Endothelial cell of umbilical vein (primary cell): ENCODE results near the gene ELOVL5. TPM values are rescaled to one million over a fixed set of nuclear protein-coding genes. Genes with fewer than 3 reads are reported as not detected.

Source experiments
- BruUV-seq: library from RNA; stranded (reverse); fragments of 400-500 nt; replicated peaks from 2 replicates; lab custom pipeline; 2021; lab: Mats Ljungman, UMichigan
- CTCF ChIA-PET: fragments of 300-600, 350-600 bp; sonication (Branson Sonifier 250); formaldehyde crosslinking; loops from one replicate; lab custom pipeline; 2021; ENCODE audit warnings: antibody characterized with exemption, inconsistent platforms; lab: Charles Lee
- POLR2A ChIA-PET: fragments of 300-600, 350-600 bp; sonication (Branson Sonifier 250); formaldehyde crosslinking; loops from one replicate; lab custom pipeline; 2021; ENCODE audit warnings: antibody characterized with exemption, inconsistent platforms; lab: Charles Lee
- DNase-seq: peaks from one replicate; pipeline ENCODE4 v3.0.0-alpha.2; 2011; ENCODE audit warnings: low read depth, low spot score
- FAIRE-seq: peaks from 2 replicates; lab custom pipeline; 2011; peaks lifted over from hg19 to GRCh38; lab: Jason Lieb, UNC
- H2AFZ ChIP-seq: 2 replicates; pipeline ENCODE4 v1.6.0; 2012; ENCODE audit warnings: low read depth, low read length, control low read depth, inconsistent platforms
- H3K27ac ChIP-seq: 2 replicates; pipeline ENCODE4 v1.5.1; 2011; ENCODE audit warnings: low read depth, mild to moderate bottlenecking, control low read depth, low read length, moderate library complexity; ENCODE audit not compliant: insufficient read depth
- H3K27me3 ChIP-seq, 2 experiments: 2 replicates each; pipeline versions ENCODE4 v1.6.0 to v1.6.1; 2011; ENCODE audit warnings: low read length in 2 of 2, mixed read lengths in 1 of 2; ENCODE audit not compliant: control insufficient read depth in 2 of 2, insufficient read depth in 2 of 2
- H3K36me3 ChIP-seq, 2 experiments: 2 replicates in 1 of 2; 3 replicates in 1 of 2; pipeline ENCODE4 v1.5.1; 2011; ENCODE audit warnings: low read length in 2 of 2, mild to moderate bottlenecking in 1 of 2, moderate library complexity in 1 of 2; ENCODE audit not compliant: control insufficient read depth in 2 of 2, insufficient read depth in 2 of 2; ENCODE audit errors: extremely low read depth in 1 of 2
- H3K4me1 ChIP-seq: 3 replicates; pipeline ENCODE4 v1.5.1; 2011; ENCODE audit warnings: mild to moderate bottlenecking, low read length; ENCODE audit not compliant: control insufficient read depth, insufficient read depth; ENCODE audit errors: extremely low read depth
- H3K4me2 ChIP-seq: 2 replicates; pipeline ENCODE4 v1.6.1; 2011; ENCODE audit warnings: low read length, control low read depth, mixed read lengths; ENCODE audit not compliant: insufficient read depth
- H3K4me3 ChIP-seq, 3 experiments: fragments of 200-600 bp in 1 of 3; sonication (generic), shearing (Covaris generic) in 1 of 3; replicated peaks in 1 of 3; 2 replicates each; pipeline ENCODE4 v1.5.1; 2011 to 2016; ENCODE audit warnings: control low read depth in 3 of 3, low read length in 3 of 3, mild to moderate bottlenecking in 2 of 3, inconsistent platforms in 1 of 3, low read depth in 1 of 3, moderate library complexity in 1 of 3; ENCODE audit not compliant: insufficient read depth in 1 of 3
- H3K79me2 ChIP-seq: 2 replicates; pipeline ENCODE4 v1.6.0; 2012; ENCODE audit warnings: low read length, inconsistent platforms; ENCODE audit not compliant: control insufficient read depth, insufficient read depth
- H3K9ac ChIP-seq: replicated peaks from 2 replicates; pipeline ENCODE3; 2011; ENCODE audit warnings: low read length, control low read depth; ENCODE audit not compliant: insufficient read depth; ENCODE audit errors: extremely low read depth
- H3K9me1 ChIP-seq: replicated peaks from 3 replicates; pipeline ENCODE4 v1.6.0; 2011; ENCODE audit warnings: mild to moderate bottlenecking, low read length; ENCODE audit not compliant: control insufficient read depth, insufficient read depth; ENCODE audit errors: extremely low read depth
- H3K9me3 ChIP-seq: replicated peaks from 2 replicates; pipeline ENCODE4 v1.5.1; 2012; ENCODE audit warnings: low read length, inconsistent platforms; ENCODE audit not compliant: control insufficient read depth, insufficient read depth
- H4K20me1 ChIP-seq: replicated peaks from 2 replicates; pipeline ENCODE3; 2011; ENCODE audit warnings: mild to moderate bottlenecking, low read length; ENCODE audit not compliant: control insufficient read depth, insufficient read depth; ENCODE audit errors: extremely low read depth
- EZH2 ChIP-seq: IDR thresholded peaks from 2 replicates; pipeline ENCODE4 v1.6.1; 2012; ENCODE audit warnings: borderline replicate concordance, low read depth, mild to moderate bottlenecking, moderate library complexity, low read length, inconsistent platforms; ENCODE audit not compliant: severe bottlenecking
- FOS ChIP-seq: IDR thresholded peaks from 2 replicates; pipeline ENCODE4 v1.6.1; 2011; ENCODE audit warnings: mild to moderate bottlenecking, low read length, moderate library complexity, borderline replicate concordance; ENCODE audit not compliant: insufficient read depth
- GATA2 ChIP-seq: IDR thresholded peaks from 2 replicates; pipeline ENCODE4 v1.7.0; 2011; ENCODE audit warnings: low read depth, mild to moderate bottlenecking, moderate library complexity, mixed read lengths, low read length; ENCODE audit not compliant: insufficient read length, insufficient read depth
- JUN ChIP-seq: IDR thresholded peaks from 2 replicates; pipeline ENCODE4 v1.6.1; 2011; ENCODE audit warnings: borderline replicate concordance, low read depth; ENCODE audit not compliant: insufficient read length, insufficient read depth
- MAX ChIP-seq: IDR thresholded peaks from 2 replicates; pipeline ENCODE4 v1.6.1; 2011; ENCODE audit not compliant: insufficient read depth, insufficient read length
- MYC ChIP-seq: IDR thresholded peaks from one replicate; pipeline ENCODE4 v1.6.1; 2011; ENCODE audit warnings: mild to moderate bottlenecking, low read depth, low read length
- POLR2A ChIP-seq: IDR thresholded peaks from 2 replicates; pipeline ENCODE4 v1.6.1; 2012; ENCODE audit warnings: low read depth, mild to moderate bottlenecking, control low read depth, low read length
- POLR2AphosphoS5 ChIP-seq: IDR thresholded peaks from 2 replicates; pipeline ENCODE4 v1.6.1; 2012; ENCODE audit warnings: low read depth, mild to moderate bottlenecking, control low read depth, low read length, moderate library complexity; ENCODE audit not compliant: insufficient read depth
- dilution Hi-C: fragments of 300-500 bp; cut with MboI; formaldehyde crosslinking; loops from one replicate; pipeline ENCODE4 v1.15.0; 2019; ENCODE audit warnings: low sequenced_read_pairs; ENCODE audit not compliant: extremely low pct_ligation_motif_present
- intact Hi-C: fragments of 100-400 bp; cut with micrococcal nuclease; formaldehyde crosslinking; loops from one replicate; pipeline ENCODE4 v1.10.0; 2022
- polyA plus RNA-seq, 4 experiments: library from polyadenylated mRNA; depleted of rRNA in 3 of 4; stranded (reverse) in 3 of 4; unstranded in 1 of 4; fragments of >200 nt; gene quantifications; 2 replicates each; pipeline versions ENCODE4 v1.2.1 to v1.2.3, GENCODE V29; 2011 to 2012; ENCODE audit warnings: missing spikeins in 1 of 4
- total RNA-seq: library from RNA; stranded (reverse); gene quantifications from 2 replicates; pipeline ENCODE4 v1.2.3, GENCODE V29; 2021
- TF ChIP-seq, protein P1 (sequence below), 2 donors: IDR thresholded peaks; 1 replicate in 1 of 2; 2 replicates in 1 of 2; pipeline ENCODE4 v1.5.1; 2011; ENCODE audit warnings: low read length in 2 of 2, mild to moderate bottlenecking in 2 of 2, moderate library complexity in 2 of 2, control low read depth in 1 of 2, inconsistent platforms in 1 of 2, low read depth in 1 of 2; ENCODE audit not compliant: insufficient read depth in 1 of 2; ENCODE audit errors: extremely low read depth in 1 of 2

The ELOVL5 gene
- total and polyA plus RNA-seq, 2 donors (not counting 3 experiments of a cell fraction or from before 2014, with no cell fraction given): 85.9 to 140 TPM

- Histone ChIP-seq H3K9me1 (no peaks in the 10 kb centered on the region), H3K4me1 (peaks cover 31% of the 10 kb centered on the region), H3K4me2 (no peak overlapping the region), H2AFZ (no peak overlapping the region), H3K4me3 (no peak overlapping the region), H3K9me3 (no peaks in the 10 kb centered on the region), H3K27ac (no peak overlapping the region), H3K79me2 (no peaks in the 10 kb centered on the region), H4K20me1 (no peaks in the 10 kb centered on the region), H3K9ac (no peak overlapping the region), H3K27me3 (peaks cover 8% of the 10 kb centered on the region in 2 experiments), H3K36me3 (no peaks in the 10 kb centered on the region)
- POLR2A ChIA-PET: no interaction called here
- CTCF ChIA-PET: no interaction called here
- intact Hi-C loops (no loop called here), dilution Hi-C loops (no loop called here)
- FAIRE-seq (no peak), DNase-seq (no peak)
- TF ChIP-seq MYC (no peak), FOS (no peak)
- TF ChIP-seq, protein P1, sequence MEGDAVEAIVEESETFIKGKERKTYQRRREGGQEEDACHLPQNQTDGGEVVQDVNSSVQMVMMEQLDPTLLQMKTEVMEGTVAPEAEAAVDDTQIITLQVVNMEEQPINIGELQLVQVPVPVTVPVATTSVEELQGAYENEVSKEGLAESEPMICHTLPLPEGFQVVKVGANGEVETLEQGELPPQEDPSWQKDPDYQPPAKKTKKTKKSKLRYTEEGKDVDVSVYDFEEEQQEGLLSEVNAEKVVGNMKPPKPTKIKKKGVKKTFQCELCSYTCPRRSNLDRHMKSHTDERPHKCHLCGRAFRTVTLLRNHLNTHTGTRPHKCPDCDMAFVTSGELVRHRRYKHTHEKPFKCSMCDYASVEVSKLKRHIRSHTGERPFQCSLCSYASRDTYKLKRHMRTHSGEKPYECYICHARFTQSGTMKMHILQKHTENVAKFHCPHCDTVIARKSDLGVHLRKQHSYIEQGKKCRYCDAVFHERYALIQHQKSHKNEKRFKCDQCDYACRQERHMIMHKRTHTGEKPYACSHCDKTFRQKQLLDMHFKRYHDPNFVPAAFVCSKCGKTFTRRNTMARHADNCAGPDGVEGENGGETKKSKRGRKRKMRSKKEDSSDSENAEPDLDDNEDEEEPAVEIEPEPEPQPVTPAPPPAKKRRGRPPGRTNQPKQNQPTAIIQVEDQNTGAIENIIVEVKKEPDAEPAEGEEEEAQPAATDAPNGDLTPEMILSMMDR (IDR thresholded peaks at IDR 0.05; ENCODE audit: extremely low read depth in 1 of 2, insufficient read depth in 1 of 2, low read depth in 1 of 2, low read length in 2 of 2): no peak
- no TSS peak for BruUV-seq
These were observed 9.0 kb upstream of the ELOVL5 start for GRCh38 chr6:53357576-53358360.

GRCh38 chr6:53353624-53354023 is 4.9 kb upstream of the ELOVL5 start:
- H3K79me2 ChIP-seq: peaks cover 5% of the 10 kb centered on the region
- ChIA-PET CTCF (no interaction called here), POLR2A (no interaction called here)
- no peaks in the 10 kb centered on the region for H3K36me3 ChIP-seq
- H3K4me2 ChIP-seq: no peak overlapping the region
- TF ChIP-seq POLR2AphosphoS5 (no peak), GATA2 (no peak), EZH2 (no peak), JUN (no peak), POLR2A (no peak), MYC (no peak), MAX (no peak), FOS (no peak)
- TF ChIP-seq, protein P1 (IDR thresholded peaks at IDR 0.05; ENCODE audit: extremely low read depth in 1 of 2, insufficient read depth in 1 of 2, low read depth in 1 of 2, low read length in 2 of 2): no peak
- intact Hi-C loops: no loop called here
- DNase-seq (no peak), FAIRE-seq (no peak)
- H2AFZ ChIP-seq: no peak overlapping the region
- peaks cover 8 to 15% of the 10 kb centered on the region in 2 experiments for H3K27me3 ChIP-seq
- no peak overlapping the region for H3K4me3 ChIP-seq
- H4K20me1 ChIP-seq: no peaks in the 10 kb centered on the region
- no TSS peak for BruUV-seq
- peaks cover 12% of the 10 kb centered on the region for H3K4me1 ChIP-seq
- H3K9ac ChIP-seq: no peak overlapping the region
- H3K9me1 ChIP-seq: no peaks in the 10 kb centered on the region
- H3K9me3 ChIP-seq: no peaks in the 10 kb centered on the region
- dilution Hi-C loops: no loop called here
- no peak overlapping the region for H3K27ac ChIP-seq
